ENCODE results near the gene EGR2.

GRCh38 chr10:62813453-62813852 lies 2.7 kb downstream of the EGR2 start:
- TF ChIP-seq POLR2AphosphoS5 (IDR thresholded peaks at IDR 0.05; ENCODE audit: low read depth) (no peak), GABPA (IDR thresholded peaks at IDR 0.05; ENCODE audit: low read depth) (no peak), CTCF (IDR thresholded peaks at IDR 0.05; ENCODE audit: insufficient read depth, low read length) (no peak), REST (IDR thresholded peaks at IDR 0.05; ENCODE audit: insufficient replicate concordance, low read depth) (no peak)
